HFF-Myc (cell line): Measurements from ENCODE around the gene CCL7.

Source experiments
- DNase-seq: peaks from one replicate; pipeline ENCODE4 v3.0.0-alpha.2; 2011; ENCODE audit warnings: low read depth; ENCODE audit errors: extremely low read depth
- H3K4me3 ChIP-seq: replicated peaks from 2 replicates; pipeline ENCODE4 v1.5.1; 2011; ENCODE audit warnings: low read depth, mild to moderate bottlenecking, control low read depth, low read length
- CTCF ChIP-seq: IDR thresholded peaks from 2 replicates; pipeline ENCODE4 v1.5.1; 2012; ENCODE audit warnings: mild to moderate bottlenecking, low read depth, low read length, control low read depth; ENCODE audit errors: missing control alignments

CCL7 gene

GRCh38 chr17:34299956-34300577 is 30.0 kb downstream of the CCL7 start:
- no peak for TF ChIP-seq CTCF
- no peak overlapping the region for H3K4me3 ChIP-seq
- no peak for DNase-seq

GRCh38 chr17:34300652-34301370 is 30.8 kb downstream of the CCL7 start:
- no peak for TF ChIP-seq CTCF
- DNase-seq: no peak

GRCh38 chr17:34301986-34302385 is 32.0 kb downstream of the CCL7 start:
- TF ChIP-seq CTCF: no peak
- no peak for DNase-seq
- no peak overlapping the region for H3K4me3 ChIP-seq

More at GRCh38 chr17:34300652-34301370, 30.8 kb downstream of the CCL7 start:
- H3K4me3 ChIP-seq: no peak overlapping the region

GRCh38 chr17:34302636-34303035 is 32.6 kb downstream of the CCL7 start:
- no peak for DNase-seq
- no peak for TF ChIP-seq CTCF
- H3K4me3 ChIP-seq: no peak overlapping the region

GRCh38 chr17:34303606-34304005 is 33.6 kb downstream of the CCL7 start:
- no peak for DNase-seq
- TF ChIP-seq CTCF: no peak
- no peak overlapping the region for H3K4me3 ChIP-seq

- no peak overlapping the region for H3K4me3 ChIP-seq
- DNase-seq: no peak
- no peak for TF ChIP-seq CTCF
These were observed 35.0 kb downstream of the CCL7 start for GRCh38 chr17:34305061-34305460.

- no peak for DNase-seq
- no peak overlapping the region for H3K4me3 ChIP-seq
- TF ChIP-seq CTCF: no peak
These were observed 35.6 kb downstream of the CCL7 start for GRCh38 chr17:34305606-34306005.
